SH-SY5Y (cell line): Measurements from ENCODE around the gene PSPN.

ENCODE experiments used
- GATA2 ChIP-seq: IDR thresholded peaks from 2 replicates; pipeline ENCODE4 v1.6.1; 2011; ENCODE audit warnings: mild to moderate bottlenecking, low read depth, low read length
- GATA3 ChIP-seq: IDR thresholded peaks from 2 replicates; pipeline ENCODE4 v1.6.1; 2011; ENCODE audit warnings: low read depth, mild to moderate bottlenecking, low read length, moderate library complexity

- TF ChIP-seq GATA3, result no peak
- no peak for TF ChIP-seq GATA2
Measured at GRCh38 chr19:6374711-6375410, 872 bp downstream of the PSPN start.
